Colonic mucosa (tissue), 4 donors: ENCODE data around the gene WASL. TPM values are rescaled to one million over a fixed set of nuclear protein-coding genes. Genes with fewer than 3 reads are reported as not detected.
"Not testable (repeated sequence)": the region's sequence is repeated elsewhere in the genome, so short reads cannot be mapped to it uniquely, and the experiment has no call there.

Experiments used
- DNase-seq: peaks from one replicate; pipeline ENCODE4 v3.0.0-alpha.2; 2020
- H3K27ac ChIP-seq: fragments of 200-600 bp; one replicate; pipeline ENCODE4 v1.8.0; 2021
- H3K27me3 ChIP-seq: fragments of 200-600 bp; one replicate; pipeline ENCODE4 v1.8.0; 2021
- H3K36me3 ChIP-seq: fragments of 200-600 bp; one replicate; pipeline ENCODE4 v1.8.0; 2021
- H3K4me1 ChIP-seq: fragments of 200-600 bp; one replicate; pipeline ENCODE4 v1.8.0; 2021; ENCODE audit warnings: mild to moderate bottlenecking
- H3K4me3 ChIP-seq: fragments of 200-600 bp; one replicate; pipeline ENCODE4 v1.8.0; 2021
- H3K9ac ChIP-seq, 2 donors: one replicate each; pipeline ENCODE4 v1.7.0; 2013; ENCODE audit warnings: control low read depth in 2 of 2, low read depth in 2 of 2, low read length in 2 of 2
- H3K9me3 ChIP-seq: fragments of 200-600 bp; one replicate; pipeline ENCODE4 v1.8.0; 2021
- intact Hi-C: fragments of 100-400 bp; cut with DNase I; formaldehyde crosslinking; loops from one replicate; pipeline ENCODE4 v1.14.1; 2022
- total RNA-seq, 2 donors: library from RNA; stranded (reverse); fragmentation: NEBNext Ultra II Directional in 1 of 2; extraction: Animal tissue kit (Norgen Biotek cat#: 25700) in 1 of 2; gene quantifications; one replicate each; pipeline ENCODE4 v1.2.1, GENCODE V29; 2021
- TF ChIP-seq, protein P1 (sequence below): fragments of 200-600 bp; IDR thresholded peaks from one replicate; pipeline ENCODE4 v1.8.0; 2022; ENCODE audit warnings: antibody characterized with exemption, mild to moderate bottlenecking
- donor health status: healthy.
- donor health status: DM: no; HTN: no; CAD: no.
- donor health status: DM: no; HTN: no; CAD: no.

The WASL gene
- total RNA-seq, 2 donors from 2014 or later = 54.9 to 126 TPM

DNA sequence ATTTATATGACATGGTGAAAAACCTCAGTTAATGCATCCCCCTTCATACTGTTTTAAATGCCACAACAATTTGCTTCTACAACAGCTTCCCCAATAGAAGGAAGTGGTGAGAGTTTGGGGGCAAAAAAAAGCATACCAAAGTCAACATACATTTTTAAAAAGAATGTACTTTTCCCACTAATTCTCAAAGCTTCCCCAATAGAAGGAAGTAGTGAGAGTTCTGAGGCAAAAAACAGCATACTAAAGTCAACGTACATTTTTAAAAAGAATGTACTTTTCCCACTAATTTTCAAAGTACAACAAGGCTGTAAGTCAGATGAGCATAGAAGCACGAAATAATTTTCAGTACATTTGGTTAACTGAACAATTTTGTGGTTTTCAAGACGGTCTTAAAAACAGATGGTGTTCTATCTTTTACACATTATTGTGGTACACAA lies 24.0 kb downstream of the WASL start:
- DNase-seq = no peak
- TF ChIP-seq, protein P1, sequence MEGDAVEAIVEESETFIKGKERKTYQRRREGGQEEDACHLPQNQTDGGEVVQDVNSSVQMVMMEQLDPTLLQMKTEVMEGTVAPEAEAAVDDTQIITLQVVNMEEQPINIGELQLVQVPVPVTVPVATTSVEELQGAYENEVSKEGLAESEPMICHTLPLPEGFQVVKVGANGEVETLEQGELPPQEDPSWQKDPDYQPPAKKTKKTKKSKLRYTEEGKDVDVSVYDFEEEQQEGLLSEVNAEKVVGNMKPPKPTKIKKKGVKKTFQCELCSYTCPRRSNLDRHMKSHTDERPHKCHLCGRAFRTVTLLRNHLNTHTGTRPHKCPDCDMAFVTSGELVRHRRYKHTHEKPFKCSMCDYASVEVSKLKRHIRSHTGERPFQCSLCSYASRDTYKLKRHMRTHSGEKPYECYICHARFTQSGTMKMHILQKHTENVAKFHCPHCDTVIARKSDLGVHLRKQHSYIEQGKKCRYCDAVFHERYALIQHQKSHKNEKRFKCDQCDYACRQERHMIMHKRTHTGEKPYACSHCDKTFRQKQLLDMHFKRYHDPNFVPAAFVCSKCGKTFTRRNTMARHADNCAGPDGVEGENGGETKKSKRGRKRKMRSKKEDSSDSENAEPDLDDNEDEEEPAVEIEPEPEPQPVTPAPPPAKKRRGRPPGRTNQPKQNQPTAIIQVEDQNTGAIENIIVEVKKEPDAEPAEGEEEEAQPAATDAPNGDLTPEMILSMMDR = no peak
- H3K9me3 ChIP-seq = no peaks in the 10 kb centered on the region
- H3K9ac ChIP-seq = no peak overlapping the region
- H3K27ac ChIP-seq = no peak overlapping the region
- H3K4me3 ChIP-seq = no peak overlapping the region
- H3K27me3 ChIP-seq = no peaks in the 10 kb centered on the region
- no peaks in the 10 kb centered on the region for H3K4me1 ChIP-seq
- no peaks in the 10 kb centered on the region for H3K36me3 ChIP-seq
- intact Hi-C loops = no loop called here

DNA sequence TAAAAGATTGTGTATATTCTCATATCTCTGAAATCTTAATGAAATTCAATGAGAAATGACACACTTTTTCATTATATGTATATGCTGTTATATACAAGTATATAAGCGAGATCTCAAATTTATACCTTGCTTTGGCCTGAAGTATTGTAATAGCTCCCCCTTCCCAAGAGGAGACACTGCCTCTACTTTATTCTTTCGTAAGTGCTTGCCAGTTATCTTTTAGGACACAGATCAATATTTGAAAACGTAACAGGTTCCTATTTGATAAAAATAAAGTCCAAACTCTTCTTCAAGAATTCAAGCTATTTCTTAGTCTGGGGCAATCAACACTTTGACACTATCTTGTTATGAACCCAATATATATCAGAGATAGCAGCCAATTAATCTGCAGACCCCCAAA lies 24.9 kb downstream of the WASL start:
- Histone ChIP-seq H3K4me1 (no peaks in the 10 kb centered on the region), H3K4me3 (no peak overlapping the region), H3K27me3 (no peaks in the 10 kb centered on the region), H3K9ac (no peak overlapping the region), H3K36me3 (no peaks in the 10 kb centered on the region), H3K27ac (no peak overlapping the region), H3K9me3 (no peaks in the 10 kb centered on the region)
- TF ChIP-seq, protein P1 = no peak
- intact Hi-C loops = no loop called here
- DNase-seq = no peak

DNA sequence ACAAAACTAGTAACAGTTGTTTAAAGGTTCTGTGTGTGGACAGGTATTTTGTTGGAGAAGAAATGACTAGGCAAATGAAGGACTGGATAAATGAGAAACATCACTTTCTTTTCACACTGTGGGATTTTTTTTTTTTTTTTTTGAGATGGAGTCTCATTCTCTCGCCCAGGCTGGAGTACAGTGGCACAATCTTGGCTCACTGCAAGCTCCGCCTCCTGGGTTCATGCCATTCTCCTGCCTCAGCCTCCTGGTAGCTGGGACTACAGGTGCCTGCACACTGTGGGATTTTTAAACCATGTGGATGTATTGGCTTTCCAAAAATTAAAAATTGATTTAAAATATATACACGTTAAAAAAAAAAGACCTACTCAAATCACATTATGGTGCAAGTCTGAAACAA lies 28.3 kb downstream of the WASL start:
- not testable (repeated sequence) for H3K4me1 ChIP-seq

DNA sequence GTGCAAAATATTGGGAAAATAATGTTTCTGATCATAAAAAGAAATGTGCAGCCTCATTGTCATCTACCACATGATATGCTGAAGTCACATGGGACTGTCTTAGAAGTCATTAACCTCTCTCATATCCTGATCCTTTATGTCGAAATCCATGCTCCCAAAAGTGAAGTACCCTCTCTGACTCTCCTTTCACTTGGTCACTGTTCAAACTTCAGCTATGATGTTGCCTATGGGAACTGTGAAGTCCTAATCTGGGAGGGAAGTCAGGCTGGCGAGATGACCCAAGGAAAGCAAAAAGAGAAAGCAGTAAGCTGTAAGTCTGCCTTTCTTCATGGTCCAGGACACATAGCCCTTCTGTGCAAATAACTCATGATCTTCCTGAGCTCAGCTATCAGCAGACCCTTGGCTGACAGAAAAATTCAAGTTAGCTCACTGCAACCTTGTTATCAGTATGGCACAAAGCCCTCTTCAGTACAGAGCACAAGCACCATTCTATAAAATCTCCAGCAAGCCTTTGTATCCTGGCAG lies 29.5 kb downstream of the WASL start:
- DNase-seq = no peak
- no peak overlapping the region for H3K27ac ChIP-seq
- H3K36me3 ChIP-seq = no peaks in the 10 kb centered on the region
- no peaks in the 10 kb centered on the region for H3K27me3 ChIP-seq
- intact Hi-C loops = no loop called here
- no peaks in the 10 kb centered on the region for H3K9me3 ChIP-seq
- TF ChIP-seq, protein P1 = no peak
- H3K9ac ChIP-seq = no peak overlapping the region
- no peak overlapping the region for H3K4me3 ChIP-seq
- H3K4me1 ChIP-seq = no peaks in the 10 kb centered on the region

More for the DNA sequence above, 28.3 kb downstream of the WASL start:
- H3K9ac ChIP-seq, H3K27ac ChIP-seq, H3K9me3 ChIP-seq, H3K36me3 ChIP-seq, H3K27me3 ChIP-seq, DNase-seq, intact Hi-C loops, H3K4me3 ChIP-seq: not testable (repeated sequence)

DNA sequence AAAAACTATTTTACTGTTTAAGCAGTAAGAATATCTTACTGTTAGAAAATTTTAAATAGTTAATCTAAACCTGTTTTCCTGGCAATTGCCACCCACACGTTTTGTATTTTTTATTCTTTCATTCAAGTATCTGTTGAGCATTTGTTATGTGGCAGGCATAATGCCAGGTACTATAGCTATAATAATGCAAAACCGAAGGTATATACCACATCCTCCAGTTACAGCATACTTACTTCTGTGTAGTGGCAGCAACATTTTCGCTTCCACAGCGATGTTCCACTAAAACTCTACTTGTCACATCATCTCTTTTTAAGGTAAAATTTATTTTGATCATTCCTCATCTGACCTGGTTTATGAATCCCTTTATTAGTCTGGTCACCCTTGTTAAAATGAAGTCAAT lies 30.0 kb downstream of the WASL start:
- Histone ChIP-seq H3K27ac (no peak overlapping the region), H3K9ac (no peak overlapping the region), H3K9me3 (no peaks in the 10 kb centered on the region), H3K4me3 (no peak overlapping the region), H3K27me3 (no peaks in the 10 kb centered on the region), H3K4me1 (no peaks in the 10 kb centered on the region), H3K36me3 (no peaks in the 10 kb centered on the region)
- DNase-seq = no peak
- intact Hi-C loops = no loop called here
- TF ChIP-seq, protein P1 = no peak

DNA sequence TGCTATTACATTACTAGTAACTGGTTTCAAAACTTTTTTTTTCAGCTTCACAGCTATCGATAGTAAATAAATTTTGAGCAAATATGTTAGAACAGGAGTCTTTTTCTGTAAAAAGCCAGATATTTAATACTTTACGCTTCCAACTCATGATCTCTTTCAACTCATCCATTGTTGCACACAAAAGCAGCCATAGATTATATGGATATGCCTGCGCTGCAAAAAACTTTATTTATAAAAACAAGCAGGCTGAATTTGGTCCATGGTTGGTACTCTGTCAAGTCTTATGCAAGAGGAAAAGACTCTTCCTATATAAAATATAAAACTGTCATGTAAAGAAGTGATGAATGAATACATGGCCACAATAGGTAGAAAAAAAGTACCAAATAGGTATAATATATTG lies 31.1 kb downstream of the WASL start:
- Histone ChIP-seq H3K4me3 (no peak overlapping the region), H3K9me3 (no peaks in the 10 kb centered on the region), H3K36me3 (no peaks in the 10 kb centered on the region), H3K27ac (no peak overlapping the region), H3K4me1 (no peaks in the 10 kb centered on the region), H3K27me3 (no peaks in the 10 kb centered on the region), H3K9ac (no peak overlapping the region)
- intact Hi-C loops = no loop called here
- TF ChIP-seq, protein P1 = no peak
- DNase-seq = no peak
